HG02852 (cell line): ENCODE data around the gene OTP.

Experiments
- ATAC-seq: cut with Tn5 transposase; IDR thresholded peaks from one replicate; pipeline ENCODE4 v1.9.1; 2021; ENCODE audit warnings: mild to moderate bottlenecking, moderate library complexity; ENCODE audit not compliant: unreplicated experiment

The OTP gene

DNA sequence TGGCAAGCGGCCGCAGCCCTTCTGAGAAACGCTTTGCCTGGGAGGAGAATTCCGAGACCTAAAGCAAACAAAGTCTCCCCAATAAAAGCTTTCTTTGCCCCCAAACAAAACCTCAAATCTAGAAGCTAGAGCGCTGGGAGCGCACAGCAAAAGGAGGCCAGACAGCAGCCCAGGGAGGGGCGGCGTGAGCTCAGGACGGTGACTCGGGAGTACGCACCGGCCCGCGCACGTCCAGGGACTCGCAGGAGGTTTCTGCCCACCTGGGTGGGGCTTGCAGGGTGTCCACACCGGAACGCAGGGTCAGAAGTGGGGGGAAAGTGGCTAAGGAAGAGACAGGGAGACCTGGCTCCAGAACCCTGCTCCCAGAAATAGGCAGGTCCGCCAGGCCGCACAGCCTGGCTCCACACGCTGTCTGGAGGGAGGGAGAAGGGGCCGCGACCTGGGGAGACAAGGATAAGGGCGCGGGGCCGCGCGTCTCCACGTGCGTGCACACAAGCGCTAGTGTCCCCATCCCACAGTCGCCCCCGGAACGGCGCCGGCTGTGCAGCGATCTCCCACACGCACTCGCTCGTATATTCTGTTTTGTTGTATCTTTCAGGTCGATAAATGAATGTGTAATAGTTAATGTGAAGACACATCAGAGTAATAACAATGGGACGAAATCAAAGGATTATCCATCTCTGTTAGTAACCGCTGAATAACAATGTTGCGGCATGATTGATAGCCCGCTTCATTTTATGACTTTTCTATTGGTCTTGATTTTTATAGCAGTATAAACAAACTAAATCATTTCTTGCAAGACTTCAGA, 2.3 kb upstream of the OTP start:
- ATAC-seq: no peak

DNA sequence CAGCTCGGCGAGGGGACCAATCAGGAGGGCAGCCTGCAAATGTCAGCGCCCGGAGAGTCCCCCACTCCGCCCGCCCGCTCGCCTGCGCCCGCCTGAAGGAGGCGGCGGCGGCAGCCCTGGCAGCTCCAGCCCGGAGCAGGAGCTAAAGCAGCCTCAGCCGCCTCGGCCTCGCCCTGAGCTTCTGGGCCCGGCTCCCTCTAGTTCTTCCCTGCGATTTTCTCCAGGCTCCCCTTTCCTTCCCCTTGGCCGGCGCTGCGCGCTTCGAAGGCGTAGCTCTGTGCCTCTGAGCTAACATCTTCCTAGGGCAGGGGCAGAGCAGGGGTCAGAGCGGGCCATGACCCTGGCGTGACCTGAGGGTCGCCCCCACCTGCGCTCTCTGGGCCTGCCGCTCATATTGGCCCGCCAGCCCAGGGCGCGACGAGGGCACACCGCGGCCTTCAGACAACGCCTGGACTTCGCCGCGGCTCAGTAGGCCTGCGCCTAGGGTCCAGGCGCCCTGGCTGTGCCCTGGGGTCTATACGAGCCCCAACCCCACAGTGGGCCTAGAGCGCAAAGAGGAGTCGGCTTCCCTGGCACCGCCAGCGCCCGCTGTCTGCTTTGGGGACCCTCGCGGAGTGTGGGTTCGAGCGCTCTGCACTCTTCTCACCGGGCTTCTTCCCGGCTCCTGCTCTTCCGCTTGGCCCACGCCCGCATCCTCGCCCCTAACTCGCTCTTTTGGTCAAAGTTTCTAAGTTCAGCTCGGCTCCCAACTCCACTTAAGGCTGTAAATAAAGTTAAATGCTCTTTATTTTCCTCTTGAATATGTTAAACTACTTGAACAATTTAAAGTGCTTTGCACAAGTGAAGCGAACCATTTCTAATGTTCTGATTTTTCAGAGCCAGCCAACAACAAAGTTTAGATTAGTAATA, 504 bp upstream of the OTP start:
- no peak for ATAC-seq

DNA sequence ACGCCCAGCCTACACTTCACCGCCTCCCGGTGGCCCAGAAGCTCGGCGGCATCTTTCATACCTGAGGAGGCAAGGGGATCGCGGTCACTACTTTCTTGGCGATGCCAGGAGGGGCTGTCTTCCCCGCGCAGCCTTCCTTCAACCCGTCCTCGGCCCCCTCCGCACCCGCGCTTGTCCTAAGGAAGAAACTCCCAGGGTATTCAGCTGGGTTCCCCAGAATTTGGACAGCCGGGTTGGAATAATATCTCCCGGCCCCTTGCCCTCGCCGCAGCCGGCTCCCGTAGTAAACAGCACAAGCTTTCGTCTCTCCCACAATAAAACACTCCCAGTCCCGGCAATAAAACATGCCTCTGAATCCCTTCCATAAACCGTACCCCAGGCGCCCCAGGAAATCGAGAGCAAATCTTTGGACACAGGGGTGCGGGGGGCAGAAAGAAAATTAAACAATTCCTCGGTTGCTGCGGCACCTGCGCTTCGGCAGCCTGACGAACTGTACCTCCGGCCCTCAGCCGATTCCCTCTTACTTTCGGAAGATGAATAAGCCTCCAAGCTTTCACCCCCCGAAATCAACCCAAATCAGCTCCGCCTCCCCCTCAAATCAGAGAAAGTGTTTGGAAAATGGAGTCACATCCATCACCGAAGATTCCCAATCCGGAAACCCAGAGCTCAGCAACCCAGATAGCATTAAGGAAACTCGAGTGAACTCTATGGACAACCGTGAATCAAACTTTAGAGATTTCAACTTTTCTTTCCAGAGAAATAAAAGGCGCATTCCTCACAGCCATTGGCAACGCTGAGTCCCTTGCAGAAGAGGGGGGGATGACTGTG, 1.1 kb downstream of the OTP start:
- no peak for ATAC-seq

DNA sequence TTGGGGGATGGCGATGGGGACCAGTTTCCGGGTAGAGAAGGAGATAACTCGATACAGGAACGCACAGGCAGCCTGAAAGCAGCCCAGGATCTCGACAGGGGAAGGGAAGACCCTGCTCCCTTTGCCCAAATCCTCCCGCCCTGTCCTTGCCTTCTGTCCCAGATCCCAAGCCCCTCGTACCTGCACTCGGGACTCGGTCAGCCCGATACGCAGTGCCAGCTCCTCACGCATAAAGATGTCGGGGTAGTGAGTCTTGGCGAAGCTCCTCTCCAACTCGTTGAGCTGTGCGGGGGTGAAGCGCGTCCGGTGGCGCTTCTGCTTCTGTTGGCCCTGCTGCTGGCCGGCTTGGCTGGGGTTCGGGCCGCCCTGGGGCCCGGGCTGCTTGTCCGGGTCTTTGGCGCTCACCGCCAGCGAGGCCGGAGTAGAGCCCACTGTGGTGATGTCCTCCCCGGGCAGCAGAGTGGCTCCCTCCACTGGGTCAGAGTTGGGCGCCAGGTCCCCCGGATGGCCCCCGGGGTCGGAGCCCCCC, 1.8 kb downstream of the OTP start:
- ATAC-seq: no peak

GRCh38 chr5:77635917-77636640, 2.4 kb downstream of the OTP start:
- ATAC-seq: no peak

- ATAC-seq: no peak
Measured at GRCh38 chr5:77635067-77635916, 3.2 kb downstream of the OTP start.

GRCh38 chr5:77633709-77634108, 4.8 kb downstream of the OTP start:
- no peak for ATAC-seq

DNA sequence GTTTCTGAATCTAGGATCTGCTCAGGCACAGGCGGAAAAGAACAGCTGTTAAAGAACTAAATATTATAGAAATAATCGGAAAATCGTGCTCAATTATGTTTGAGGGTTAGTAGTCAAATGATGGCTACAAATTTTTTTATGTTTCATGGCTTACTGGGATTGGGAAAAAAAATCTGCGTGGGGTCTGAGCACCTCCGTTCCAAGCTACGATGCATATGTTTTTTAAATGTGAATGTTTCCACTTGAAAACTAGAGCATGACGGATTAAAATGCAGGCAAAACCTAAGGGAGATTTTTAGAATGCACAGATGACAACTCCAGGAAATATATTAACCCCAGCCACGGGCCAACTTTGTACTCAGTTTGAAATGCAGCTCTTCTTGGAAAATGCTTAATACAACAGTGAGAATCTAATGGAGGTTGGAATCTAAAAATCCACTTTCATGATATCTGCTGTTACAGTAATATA, 5.3 kb downstream of the OTP start:
- no peak for ATAC-seq

- no peak for ATAC-seq
Measured at GRCh38 chr5:77632526-77633206, 5.8 kb downstream of the OTP start.

DNA sequence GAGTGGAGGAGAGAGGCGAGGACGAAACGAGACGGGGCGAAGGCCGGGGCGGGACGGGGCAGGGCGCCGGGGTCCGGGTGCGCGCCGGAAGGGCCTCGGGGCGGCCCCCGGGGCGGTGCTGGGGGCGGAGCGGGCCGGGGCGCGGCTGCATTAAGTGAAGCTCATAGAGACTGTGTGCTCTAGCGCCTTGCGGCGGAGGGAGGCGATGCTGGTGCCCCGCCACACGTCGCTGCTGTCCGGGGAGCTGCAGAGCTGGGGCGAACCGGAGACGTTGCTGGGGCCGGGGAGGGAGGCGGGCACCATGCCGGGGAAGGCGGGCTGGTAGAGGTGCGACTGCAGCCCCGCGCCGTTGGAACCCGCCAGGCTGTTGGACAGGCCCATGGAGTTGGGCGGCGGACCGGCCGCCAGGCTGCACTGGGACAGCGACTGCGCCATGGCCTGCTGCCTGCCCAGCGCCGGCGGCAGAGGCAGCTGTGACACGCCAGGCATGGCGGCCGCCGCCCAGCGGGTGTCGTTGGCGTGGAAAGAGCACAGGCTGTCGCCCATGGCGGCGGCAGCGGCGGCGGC, 8.3 kb downstream of the OTP start:
- ATAC-seq: peak; percentile 84

GRCh38 chr5:77629509-77630113, 8.9 kb downstream of the OTP start:
- no peak for ATAC-seq

- ATAC-seq: no peak
Measured at GRCh38 chr5:77628840-77629508, 9.5 kb downstream of the OTP start.

GRCh38 chr5:77627869-77628674, 10.4 kb downstream of the OTP start:
- no peak for ATAC-seq

- no peak for ATAC-seq
Measured at GRCh38 chr5:77623203-77623740, 15.2 kb downstream of the OTP start.

GRCh38 chr5:77621440-77621839, 17.1 kb downstream of the OTP start:
- no peak for ATAC-seq

DNA sequence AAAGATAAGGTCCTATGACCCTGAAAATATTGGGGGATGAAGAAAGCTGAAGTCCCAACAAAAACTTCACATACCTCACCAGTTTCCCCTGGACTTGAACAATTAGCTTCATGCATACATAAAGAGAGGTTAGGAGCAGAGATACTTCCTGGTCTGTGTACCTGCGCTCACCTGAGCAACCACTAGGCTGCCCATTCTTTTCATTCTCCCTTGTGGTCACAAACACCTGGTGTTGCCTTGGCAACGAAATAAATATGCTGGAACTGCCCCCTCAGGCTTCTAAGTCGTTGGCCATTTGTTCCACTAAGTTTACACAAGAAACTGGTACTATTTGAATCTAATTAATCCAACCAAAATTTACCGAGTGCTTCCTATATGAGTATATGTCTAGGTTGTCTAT, 18.1 kb downstream of the OTP start:
- ATAC-seq: no peak
